K562 (cell line): Measurements from ENCODE around the gene ANKRD65. TPM values are rescaled to one million over a fixed set of nuclear protein-coding genes. Genes with fewer than 3 reads are reported as not detected.

Experiments
- ATAC-seq: fragments of 200-7000 bp; cut with Tn5 transposase; 3 replicates; pipeline ENCODE4 v1.9.1; 2020; ENCODE audit warnings: moderate library complexity
- BruUV-seq: library from RNA; stranded (reverse); fragments of 400-500 nt; replicated peaks from 2 replicates; lab custom pipeline; 2021; lab: Mats Ljungman, UMichigan
- CTCF ChIA-PET: fragments of 300-600 bp; formaldehyde crosslinking; extraction: SDS; loops from one replicate; lab custom pipeline; 2021; ENCODE audit warnings: low intra/inter-chr PET ratio; lab: Yijun Ruan, JAX
- POLR2A ChIA-PET: fragments of 300-600, 350-650 bp; sonication (Branson Sonifier 250); formaldehyde crosslinking; extraction: SDS; loops from one replicate; lab custom pipeline; 2021; ENCODE audit warnings: antibody characterized with exemption, inconsistent platforms; lab: Yijun Ruan, JAX
- DNase-seq, 4 experiments: peaks; one replicate each; pipeline versions ENCODE4 v3.0.0 to v3.0.0-alpha.2; 2011 to 2018; ENCODE audit warnings: low spot score in 3 of 4, mixed read lengths in 3 of 4; ENCODE audit errors: extremely low read depth in 1 of 4
- FAIRE-seq: peaks from 2 replicates; lab custom pipeline; 2011; peaks lifted over from hg19 to GRCh38; lab: Jason Lieb, UNC
- H2AFZ ChIP-seq: 2 replicates; pipeline ENCODE4 v1.6.0; 2011; ENCODE audit warnings: low read depth, low read length, control low read depth, inconsistent platforms
- H3K27ac ChIP-seq: fragments of 200-600 bp; 3 replicates; pipeline ENCODE4 v1.8.0; 2011; ENCODE audit warnings: low read depth, mild to moderate bottlenecking, control low read depth, inconsistent platforms, low read length, moderate library complexity, mixed read lengths; ENCODE audit errors: extremely low read depth
- H3K27me3 ChIP-seq, 2 experiments: fragments of 300-600 bp in 1 of 2; 2 replicates in 1 of 2; 3 replicates in 1 of 2; pipeline versions ENCODE4 v1.6.0 to v1.8.0; 2011; ENCODE audit warnings: inconsistent platforms in 2 of 2, low read length in 2 of 2, mild to moderate bottlenecking in 1 of 2, mixed read lengths in 1 of 2, moderate library complexity in 1 of 2; ENCODE audit not compliant: control insufficient read depth in 2 of 2, insufficient read depth in 2 of 2
- H3K36me3 ChIP-seq: fragments of 300-600 bp; 3 replicates; pipeline ENCODE4 v1.8.0; 2011; ENCODE audit warnings: mild to moderate bottlenecking, low read length, inconsistent platforms; ENCODE audit not compliant: control insufficient read depth, insufficient read depth
- H3K4me1 ChIP-seq, 2 experiments: fragments of 200-600 bp in 1 of 2; replicated peaks in 1 of 2; 2 replicates in 1 of 2; 3 replicates in 1 of 2; pipeline versions ENCODE4 v1.5.1 to v1.8.0; 2011; ENCODE audit warnings: inconsistent platforms in 2 of 2, low read length in 2 of 2, mild to moderate bottlenecking in 1 of 2, mixed read lengths in 1 of 2, moderate library complexity in 1 of 2; ENCODE audit not compliant: control insufficient read depth in 2 of 2, insufficient read depth in 2 of 2
- H3K4me2 ChIP-seq: 2 replicates; pipeline ENCODE4 v1.6.1; 2011; ENCODE audit warnings: low read length, control low read depth, inconsistent platforms, mixed read lengths; ENCODE audit not compliant: insufficient read depth
- H3K4me3 ChIP-seq: fragments of 200-600 bp; sonication (generic), shearing (Covaris generic); 2 replicates; pipeline ENCODE4 v1.5.1; 2016; ENCODE audit warnings: control low read depth, inconsistent platforms
- H3K79me2 ChIP-seq: fragments of 200-600 bp; 3 replicates; pipeline ENCODE4 v1.8.0; 2011; ENCODE audit warnings: low read length, inconsistent platforms; ENCODE audit not compliant: control insufficient read depth, insufficient read depth
- H3K9ac ChIP-seq, 2 experiments: 2 replicates each; pipeline versions ENCODE4 v1.6.0 to v1.6.1; 2011; ENCODE audit warnings: low read depth in 2 of 2, low read length in 2 of 2, control low read depth in 1 of 2, inconsistent platforms in 1 of 2, mild to moderate bottlenecking in 1 of 2, mixed read lengths in 1 of 2; ENCODE audit not compliant: insufficient read depth in 1 of 2
- H3K9me1 ChIP-seq: one replicate; pipeline ENCODE4 v1.6.0; 2011; ENCODE audit warnings: inconsistent platforms, mild to moderate bottlenecking, low read length, moderate library complexity; ENCODE audit not compliant: control insufficient read depth, insufficient read depth
- H3K9me3 ChIP-seq: replicated peaks from 2 replicates; pipeline ENCODE4 v1.5.1; 2011; ENCODE audit warnings: low read depth, low read length, inconsistent platforms; ENCODE audit not compliant: control insufficient read depth, insufficient read depth
- H4K20me1 ChIP-seq: replicated peaks from 2 replicates; pipeline ENCODE4 v1.6.1; 2011; ENCODE audit warnings: low read length, inconsistent platforms, mixed read lengths; ENCODE audit not compliant: control insufficient read depth, insufficient read depth
- BCLAF1 ChIP-seq, 2 experiments: fragments of 450-650 bp in 1 of 2; IDR thresholded peaks; 2 replicates each; pipeline ENCODE4 v1.6.1; 2011 to 2017; ENCODE audit warnings: low read depth in 2 of 2, antibody characterized with exemption in 1 of 2, borderline replicate concordance in 1 of 2, low read length in 1 of 2, mild to moderate bottlenecking in 1 of 2, mixed read lengths in 1 of 2; ENCODE audit not compliant: control insufficient read depth in 1 of 2
- CTBP1 ChIP-seq: fragments of 450-650 bp; IDR thresholded peaks from 2 replicates; pipeline ENCODE4 v1.6.1; 2016; ENCODE audit warnings: borderline replicate concordance
- FOS ChIP-seq: IDR thresholded peaks from 3 replicates; pipeline ENCODE4 v1.6.1; 2011; ENCODE audit not compliant: insufficient read length; ENCODE audit errors: extremely low read depth
- FOXJ2 ChIP-seq: fragments of 200-800 bp; sonication (Bioruptor generic); IDR thresholded peaks from 2 replicates; pipeline ENCODE4 v1.6.1; 2016; ENCODE audit warnings: missing genetic modification characterization, missing compliant biosample characterization
- HMG20A ChIP-seq: fragments of 450-650 bp; formaldehyde crosslinking; conservative IDR thresholded peaks from 2 replicates; pipeline ENCODE4 v1.4.0; 2020; ENCODE audit warnings: mild to moderate bottlenecking, mixed read lengths
- HNRNPLL ChIP-seq: fragments of 200-400 bp; formaldehyde crosslinking; IDR thresholded peaks from 2 replicates; pipeline ENCODE4 v1.6.1; 2017; ENCODE audit warnings: low read length, low read depth, mild to moderate bottlenecking; ENCODE audit not compliant: poor library complexity, severe bottlenecking
- HSF4 ChIP-seq: fragments of 250-450 bp; sonication (Bioruptor Pico); IDR thresholded peaks from 2 replicates; pipeline ENCODE4 v2.1.2; 2022; ENCODE audit warnings: mild to moderate bottlenecking, moderate library complexity, borderline replicate concordance
- MYBL2 ChIP-seq, 2 experiments: fragments of 450-650 bp in 1 of 2; sonication (generic) in 1 of 2; formaldehyde crosslinking in 1 of 2; IDR thresholded peaks; 2 replicates each; pipeline versions ENCODE4 v1.6.1 to v1.8.1; 2017 to 2022; ENCODE audit warnings: borderline replicate concordance in 1 of 2, inconsistent platforms in 1 of 2, low read depth in 1 of 2, mild to moderate bottlenecking in 1 of 2, missing genetic modification reagents in 1 of 2, moderate library complexity in 1 of 2
- NFRKB ChIP-seq: fragments of 450-650 bp; IDR thresholded peaks from 2 replicates; pipeline ENCODE4 v1.6.1; 2016; ENCODE audit warnings: low read depth
- POU5F1 ChIP-seq: fragments of 150-350 bp; IDR thresholded peaks from 2 replicates; pipeline ENCODE4 v1.6.1; 2014; ENCODE audit warnings: borderline replicate concordance, low read length, low read depth, mild to moderate bottlenecking; ENCODE audit not compliant: partially characterized antibody
- TBL1XR1 ChIP-seq, 2 experiments: IDR thresholded peaks; 2 replicates each; pipeline ENCODE4 v1.6.1; 2012; ENCODE audit warnings: improper control_type of control experiment in 2 of 2, low read length in 2 of 2, mild to moderate bottlenecking in 1 of 2
- TRIM28 ChIP-seq: fragments of 450-650 bp; IDR thresholded peaks from 2 replicates; pipeline ENCODE4 v1.6.1; 2017
- ZBTB49 ChIP-seq: sonication (generic); formaldehyde crosslinking; IDR thresholded peaks from 2 replicates; pipeline ENCODE4 v1.8.0; 2022; ENCODE audit warnings: missing genetic modification reagents, mild to moderate bottlenecking, borderline replicate concordance
- ZNF140 ChIP-seq: fragments of 250-450 bp; sonication (Bioruptor Pico); IDR thresholded peaks from 2 replicates; pipeline ENCODE4 v1.8.0; 2021; ENCODE audit warnings: moderate library complexity, mild to moderate bottlenecking, inconsistent platforms
- ZNF239 ChIP-seq: fragments of 250-450 bp; sonication (Bioruptor Pico); IDR thresholded peaks from 2 replicates; pipeline ENCODE4 v1.4.0; 2020; ENCODE audit warnings: mild to moderate bottlenecking
- ZNF408 ChIP-seq: fragments of 250-450 bp; sonication (Bioruptor Pico); IDR thresholded peaks from 2 replicates; pipeline ENCODE4 v1.4.0; 2020; ENCODE audit warnings: low read depth, mild to moderate bottlenecking, moderate library complexity
- WGBS: fragments of 100-300 bp; shearing (Covaris generic); methylation state at CpG from one replicate; pipeline ENCODE4 v1.1.6; 2016; ENCODE audit warnings: low coverage, mixed read lengths; ENCODE audit not compliant: insufficient coverage; ENCODE audit errors: missing lambda C conversion rate; 5-methylcytosine and 5-hydroxymethylcytosine counted together
- in situ Hi-C: fragments of 300-500 bp; cut with MboI; formaldehyde crosslinking; loops from 4 replicates; pipeline ENCODE4 v1.15.0; 2018; ENCODE audit warnings: inconsistent platforms, mixed read lengths
- intact Hi-C: fragments of 100-400 bp; cut with micrococcal nuclease; formaldehyde crosslinking; loops from 2 replicates; pipeline ENCODE4 v1.14.2; 2022
- polyA plus RNA-seq, 8 experiments: library from polyadenylated mRNA; depleted of rRNA in 4 of 8; stranded (reverse) in 5 of 8; unstranded in 3 of 8; fragments of >200 nt; fragmentation: Nextera tagmentation in 2 of 8; fragmentation: Illumina TruSeq in 1 of 8; extraction: Ambion mirVana in 2 of 8; extraction: Trizol in 1 of 8; gene quantifications; 2 replicates each; pipeline versions ENCODE4 v1.2.1 to v1.2.3, GENCODE V29; 2011 to 2014; ENCODE audit warnings: inconsistent platforms in 1 of 8, missing spikeins in 1 of 8
- total RNA-seq, 7 experiments: library from RNA; depleted of rRNA in 6 of 7; stranded (reverse); fragments of >200 nt in 6 of 7; fragmentation: Illumina TruSeq in 2 of 7; extraction: Trizol in 2 of 7; gene quantifications; 2 replicates each; pipeline versions ENCODE4 v1.2.1 to v1.2.3, GENCODE V29; 2011 to 2021; ENCODE audit warnings: low replicate concordance in 1 of 7

The ANKRD65 gene
- total and polyA plus RNA-seq, 9 of the 15 experiments (the other 6 are each of a cell fraction or from before 2014, with no cell fraction given) = not detected

GRCh38 chr1:1418464-1419362 lies 2.4 kb downstream of the ANKRD65 start:
- H3K4me3 ChIP-seq = no peak overlapping the region
- H3K27ac ChIP-seq = no peak overlapping the region
- no peak overlapping the region for H3K4me2 ChIP-seq
- no peaks in the 10 kb centered on the region for H3K79me2 ChIP-seq
- 0 out of 2 replicates have a peak, but pooled peaks cover 1% of the 10 kb centered on the region for H3K9me3 ChIP-seq
- no peak for ATAC-seq
- CTCF ChIA-PET = no interaction called here
- no peaks in the 10 kb centered on the region for H3K9me1 ChIP-seq
- WGBS = 74% methylated on average over 26 of the region's 26 CpGs
- H3K4me1 ChIP-seq = peaks cover 3 to 25% of the 10 kb centered on the region in 2 experiments; a peak in 4 of 5 replicates
- no peak overlapping the region; a peak in 1 of 4 replicates for H3K9ac ChIP-seq
- no peak for DNase-seq
- no peak overlapping the region for H2AFZ ChIP-seq
- intact Hi-C loops (no loop called here), in situ Hi-C loops (no loop called here)
- no peaks in the 10 kb centered on the region for H3K36me3 ChIP-seq
- no peak for FAIRE-seq
- no peak for TF ChIP-seq NFRKB
- TF ChIP-seq MYBL2 (IDR thresholded peaks at IDR 0.05; ENCODE audit: low read depth) = no peak
- no peak for TF ChIP-seq MYBL2 (CRISPR knock-in tag; IDR thresholded peaks at IDR 0.05; ENCODE audit: borderline replicate concordance)
- no peak for TF ChIP-seq HMG20A (CRISPR knock-in tag)
- TF ChIP-seq BCLAF1 (IDR thresholded peaks at IDR 0.05; ENCODE audit: borderline replicate concordance in 1 of 2, control insufficient read depth in 1 of 2, low read depth in 2 of 2, low read length in 1 of 2) = no peak
- TF ChIP-seq FOXJ2 (tag) = no peak
- TF ChIP-seq FOS = no peak
- TF ChIP-seq ZNF408 (CRISPR knock-in tag) = no peak
- no peak for TF ChIP-seq POU5F1
- no peak for TF ChIP-seq HSF4 (CRISPR knock-in tag)
- TF ChIP-seq ZBTB49 (CRISPR knock-in tag) = no peak
- TF ChIP-seq CTBP1 = no peak
- TF ChIP-seq HNRNPLL = no peak
- TF ChIP-seq ZNF140 (CRISPR knock-in tag) = no peak
- TF ChIP-seq TRIM28 = no peak
- TF ChIP-seq ZNF239 (CRISPR knock-in tag) = no peak
- no peak for TF ChIP-seq TBL1XR1 (IDR thresholded peaks at IDR 0.05; ENCODE audit: low read length in 2 of 2)
- H3K27me3 ChIP-seq = no peaks in the 10 kb centered on the region
- POLR2A ChIA-PET = interaction anchor here (0.6 kb wide), 1 partner anchor 20 kb away, joined by 5 read pairs; no protein-coding TSS in a partner anchor
- BruUV-seq = no TSS peak
- H4K20me1 ChIP-seq = no peaks in the 10 kb centered on the region
